HG03175 (cell line): ENCODE results near the gene SF3B1.
"Not testable (repeated sequence)": the region's sequence is repeated elsewhere in the genome, so short reads cannot be mapped to it uniquely, and the experiment has no call there.

Experiments used
- ATAC-seq: cut with Tn5 transposase; IDR thresholded peaks from one replicate; pipeline ENCODE4 v1.9.1; 2021; ENCODE audit warnings: mild to moderate bottlenecking, moderate library complexity; ENCODE audit not compliant: unreplicated experiment

Gene SF3B1

DNA sequence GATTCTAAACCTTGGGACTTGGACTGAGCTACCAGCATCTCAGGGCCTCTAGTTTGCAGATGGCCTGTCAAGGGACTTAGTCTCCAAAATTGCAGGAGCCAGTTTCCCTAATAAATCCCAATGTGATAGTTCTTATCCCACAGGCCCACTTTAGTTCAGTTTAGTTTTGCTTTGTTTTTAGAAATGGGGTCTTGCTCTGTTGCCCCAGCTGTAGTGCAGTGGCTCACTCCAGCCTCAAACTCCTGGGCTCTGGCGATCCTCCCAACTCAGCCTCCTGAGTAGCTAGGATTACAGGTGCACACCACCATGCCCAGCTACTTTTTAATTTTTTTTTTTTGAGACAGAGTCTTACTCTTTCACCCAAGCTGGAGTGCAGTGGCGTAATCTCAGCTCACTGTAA is 2.6 kb upstream of the SF3B1 start:
- no peak for ATAC-seq

DNA sequence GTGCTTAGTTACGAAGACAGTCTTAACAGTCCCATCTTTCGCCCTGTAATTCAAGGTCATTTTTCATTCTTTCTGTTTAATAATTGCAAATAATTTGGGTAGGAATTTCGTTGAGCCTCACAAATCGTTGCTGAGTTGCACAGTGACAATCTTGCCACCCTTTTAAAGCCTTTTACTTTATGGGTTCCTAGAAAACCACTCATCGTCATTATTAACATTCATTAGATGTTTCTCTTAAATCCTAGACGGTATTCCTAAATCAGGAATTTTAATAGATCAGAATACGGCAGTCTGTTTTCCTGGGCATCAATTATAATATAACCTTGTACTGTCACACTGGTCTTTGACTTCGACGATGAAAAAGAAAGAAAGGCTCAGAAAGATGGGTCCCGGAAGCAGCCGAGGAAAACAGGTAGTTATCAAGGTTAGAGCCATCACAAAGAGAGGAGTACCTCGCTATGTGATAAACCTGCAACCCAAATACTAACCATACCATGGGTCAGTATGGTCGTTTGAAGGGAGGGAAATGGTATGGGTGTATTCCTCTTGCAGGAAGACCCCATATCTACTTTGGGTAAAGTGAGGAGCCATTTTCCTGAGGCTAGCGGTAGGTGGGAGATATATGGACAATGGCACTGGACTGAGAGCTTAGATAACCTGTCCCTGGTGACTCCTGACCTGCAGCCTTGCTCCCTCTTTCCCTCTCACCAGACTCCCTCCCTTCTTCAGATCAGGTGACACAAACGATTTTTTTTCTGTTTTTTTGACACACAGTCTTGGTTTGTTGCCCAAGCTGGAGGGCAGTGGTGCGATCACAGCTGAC is 981 bp upstream of the SF3B1 start:
- peak; percentile 1 for ATAC-seq

DNA sequence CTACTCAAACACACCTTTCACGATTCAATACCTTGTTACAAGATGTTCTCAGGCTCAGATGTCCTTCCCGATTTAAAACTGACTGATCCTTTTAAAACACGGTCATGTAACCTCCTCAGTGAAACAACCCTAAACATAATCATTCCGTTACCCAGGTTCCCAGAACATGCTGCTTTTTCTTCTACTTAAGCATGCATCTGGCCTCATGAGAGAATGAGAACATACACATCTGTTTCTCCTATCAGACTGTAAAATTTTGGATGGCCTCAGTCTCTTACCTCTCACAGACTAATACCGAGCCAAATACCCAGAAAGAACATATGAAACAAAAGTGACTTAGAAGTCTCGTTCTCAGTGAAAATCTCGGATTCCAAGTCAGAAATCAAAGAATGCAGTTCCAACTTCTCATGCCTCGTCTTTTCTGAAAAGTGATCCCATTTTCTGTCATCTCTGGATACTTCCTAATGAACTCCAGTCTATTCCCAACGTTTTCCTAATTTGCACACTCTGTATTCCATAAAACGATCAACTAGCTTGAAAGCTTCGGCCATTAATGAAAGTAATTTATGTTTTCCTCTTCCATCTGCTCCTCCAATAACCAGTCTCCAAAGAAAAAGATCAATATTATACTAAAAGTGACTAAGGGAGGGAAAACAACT is 919 bp downstream of the SF3B1 start:
- ATAC-seq: no peak

DNA sequence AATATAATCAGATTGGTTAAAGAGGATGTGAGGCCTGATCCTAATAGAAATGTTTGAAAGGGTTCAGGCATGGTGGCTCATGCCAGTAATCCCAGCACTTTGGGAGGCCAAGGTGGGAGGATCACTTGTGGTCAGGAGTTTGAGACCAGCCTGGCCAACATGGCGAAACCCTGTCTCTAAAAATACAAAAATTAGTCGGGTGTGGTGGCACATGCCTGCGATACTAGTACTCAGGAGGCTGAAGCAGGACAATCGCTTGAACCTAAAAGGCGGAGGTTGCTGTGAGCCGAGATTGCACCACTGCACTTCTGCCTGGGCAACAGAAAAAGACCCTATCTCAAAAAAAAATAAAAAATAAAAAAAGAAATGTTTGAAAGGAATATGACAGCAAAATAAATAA is 2.3 kb downstream of the SF3B1 start:
- not testable (repeated sequence) for ATAC-seq

DNA sequence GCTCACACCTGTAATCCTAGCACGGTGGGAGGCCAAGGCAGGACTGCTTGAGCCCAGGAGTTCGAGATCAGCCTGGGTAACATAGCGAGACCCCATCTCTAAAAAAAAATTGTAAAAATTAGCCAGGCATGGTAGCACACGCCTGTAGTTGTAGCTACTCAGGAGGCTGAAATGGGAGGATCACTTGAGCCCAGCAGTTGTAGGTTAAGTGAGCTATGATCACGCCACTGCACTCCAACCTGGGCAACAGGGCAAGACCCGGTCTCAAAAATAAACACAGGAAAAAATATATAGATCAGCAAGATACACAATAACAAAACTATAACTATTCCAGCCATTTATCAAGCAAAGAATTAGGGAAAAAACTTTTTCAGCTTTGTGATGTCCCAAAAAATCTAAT is 3.0 kb downstream of the SF3B1 start:
- ATAC-seq: no peak

DNA sequence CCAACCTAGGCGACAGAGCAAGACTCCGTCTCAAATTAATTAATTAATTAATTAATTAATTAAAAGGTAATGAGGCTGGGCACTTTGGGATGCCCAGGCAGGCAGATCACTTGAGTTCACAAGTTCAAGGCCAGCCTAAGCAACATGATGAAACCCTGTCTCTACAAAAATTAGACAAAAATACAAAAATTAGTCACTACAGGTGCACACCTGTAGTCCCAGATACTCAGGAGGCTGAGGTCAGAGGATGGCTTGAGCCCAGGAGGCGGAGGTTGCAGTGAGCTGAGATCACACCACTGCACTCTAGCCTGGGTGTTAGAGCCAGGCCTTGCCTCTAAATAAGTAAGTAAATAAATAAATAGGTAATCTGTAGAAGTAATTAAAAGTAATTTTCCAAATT is 6.8 kb downstream of the SF3B1 start:
- no peak for ATAC-seq

DNA sequence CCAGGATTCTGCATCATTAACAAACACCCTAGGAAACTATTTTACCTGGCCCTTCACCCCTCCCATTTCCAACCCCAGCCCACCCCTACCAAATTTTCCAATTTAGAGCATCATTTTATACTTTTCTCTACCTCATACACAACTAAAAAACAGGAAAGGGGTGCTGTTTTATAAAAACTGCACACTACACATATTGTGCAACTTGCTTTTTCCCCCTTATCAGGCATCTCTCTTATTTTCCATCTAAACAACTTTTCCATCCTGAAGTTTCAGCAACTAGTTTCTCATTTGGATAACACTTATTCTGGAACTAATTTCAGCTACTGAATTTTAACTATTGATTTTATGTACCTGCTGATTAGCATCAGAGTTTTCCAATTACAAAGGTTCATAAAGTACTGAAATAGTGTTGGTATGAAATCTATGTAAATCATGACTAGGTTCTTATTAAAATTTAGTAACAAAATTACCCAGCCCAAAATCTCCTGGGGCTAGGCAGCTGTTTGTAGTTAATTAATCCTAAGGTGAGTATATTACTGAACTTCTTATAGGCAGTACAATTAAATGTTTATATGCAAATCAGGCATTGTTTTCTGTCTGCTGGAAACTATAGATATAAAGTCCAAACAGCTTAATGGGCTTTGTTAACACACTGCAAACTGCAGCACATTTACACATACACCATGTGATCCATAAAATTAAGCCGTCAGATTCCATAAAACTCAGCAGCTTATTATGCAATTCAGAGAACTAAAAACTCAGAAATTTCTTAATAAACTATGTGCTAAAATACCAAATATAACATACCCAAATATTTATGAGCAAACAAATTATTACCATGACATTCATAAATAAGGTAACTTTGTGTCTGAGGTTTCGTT is 7.9 kb downstream of the SF3B1 start:
- ATAC-seq: no peak

DNA sequence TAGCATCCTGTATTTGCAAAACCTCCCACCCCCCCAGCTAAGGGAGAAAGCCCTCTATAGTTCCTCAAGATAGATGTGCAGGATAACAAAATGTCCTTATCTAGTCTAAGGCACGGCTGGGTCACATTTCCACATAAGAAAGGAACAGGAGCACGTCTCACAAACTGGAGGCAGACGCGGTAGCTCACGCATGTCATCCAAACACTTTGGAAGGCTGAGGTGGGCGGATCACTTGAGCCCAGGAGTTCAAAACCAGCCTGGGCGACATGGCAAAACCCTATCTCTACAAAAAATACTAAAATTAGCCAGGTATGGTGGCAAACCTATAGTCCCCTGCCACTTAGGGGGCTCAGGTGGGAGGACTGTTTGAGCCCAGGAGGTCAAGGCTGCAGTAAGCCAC is 9.3 kb downstream of the SF3B1 start:
- ATAC-seq: no peak

DNA sequence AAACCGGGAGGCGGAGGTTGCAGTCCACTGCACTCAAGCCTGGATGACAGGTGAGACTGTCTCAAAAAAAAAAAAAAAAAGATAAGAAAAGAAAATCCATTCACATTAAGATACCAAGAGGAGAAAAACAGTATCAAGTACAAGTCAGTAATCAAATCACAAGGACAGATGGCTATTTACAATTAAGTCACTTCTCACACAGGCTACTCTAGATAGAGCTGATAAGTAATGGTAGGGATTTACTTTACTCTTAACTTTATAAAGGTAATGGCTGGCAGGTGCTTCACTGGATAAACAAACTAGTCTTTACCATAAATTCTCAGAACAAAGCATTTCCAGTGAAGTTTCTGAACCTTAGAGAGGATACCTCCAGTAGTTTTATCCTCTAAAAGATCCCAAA is 11.5 kb downstream of the SF3B1 start:
- no peak for ATAC-seq

DNA sequence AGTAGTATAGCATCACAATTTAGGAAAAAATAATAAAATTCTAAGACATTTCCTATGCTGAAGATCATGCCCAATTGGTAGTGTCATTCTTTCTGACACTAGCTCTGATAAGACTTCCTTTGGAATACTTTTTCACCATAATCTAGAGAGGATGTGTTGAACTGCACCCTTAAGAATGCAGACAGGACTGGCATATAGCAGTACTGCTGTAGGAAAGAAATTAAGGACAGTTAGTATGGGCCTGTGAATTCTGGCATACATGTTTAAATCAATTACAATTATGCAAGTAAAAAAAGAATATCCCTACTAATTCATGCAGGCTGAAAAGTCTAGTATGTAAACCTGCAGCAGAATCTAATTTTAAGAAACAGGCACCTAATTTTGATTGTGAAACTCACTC is 15.4 kb downstream of the SF3B1 start:
- no peak for ATAC-seq

DNA sequence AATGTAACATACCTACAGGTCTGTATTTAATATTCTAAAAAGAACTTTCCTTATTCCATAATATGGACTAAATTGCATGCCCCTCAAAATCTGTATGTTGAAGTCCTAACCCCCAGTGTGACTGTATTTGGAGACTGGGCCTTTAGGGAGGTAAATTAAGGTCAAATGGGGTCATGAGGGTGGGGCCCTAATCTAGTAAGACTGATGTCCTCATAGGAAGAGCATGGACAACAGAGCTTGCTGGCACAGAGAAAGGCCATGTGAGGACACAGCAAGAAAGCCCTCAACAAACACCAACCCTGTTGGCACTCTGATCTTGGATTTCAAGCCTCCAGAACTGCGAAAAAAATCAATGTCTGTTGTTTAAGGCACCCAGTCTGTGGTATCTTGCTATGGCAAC is 18.6 kb downstream of the SF3B1 start:
- ATAC-seq: no peak

DNA sequence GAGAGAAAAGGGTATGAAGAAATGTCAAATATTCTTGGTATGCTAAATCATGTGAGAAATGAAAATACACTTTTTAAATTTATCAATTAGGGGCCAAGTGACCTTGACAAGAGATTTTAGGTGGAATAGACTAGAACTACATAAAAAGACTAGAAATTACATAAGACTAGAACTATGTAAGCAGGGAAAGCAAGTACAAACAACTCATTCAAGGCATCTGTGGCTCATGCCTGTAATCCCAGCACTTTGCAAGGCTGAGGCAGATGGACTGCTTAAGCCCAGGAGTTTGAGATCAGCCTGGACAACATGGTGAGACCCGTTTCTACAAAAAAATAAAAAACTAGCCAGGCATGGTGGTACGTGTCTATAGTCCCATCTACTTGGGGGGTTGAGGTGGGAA is 20.3 kb downstream of the SF3B1 start:
- ATAC-seq: no peak

DNA sequence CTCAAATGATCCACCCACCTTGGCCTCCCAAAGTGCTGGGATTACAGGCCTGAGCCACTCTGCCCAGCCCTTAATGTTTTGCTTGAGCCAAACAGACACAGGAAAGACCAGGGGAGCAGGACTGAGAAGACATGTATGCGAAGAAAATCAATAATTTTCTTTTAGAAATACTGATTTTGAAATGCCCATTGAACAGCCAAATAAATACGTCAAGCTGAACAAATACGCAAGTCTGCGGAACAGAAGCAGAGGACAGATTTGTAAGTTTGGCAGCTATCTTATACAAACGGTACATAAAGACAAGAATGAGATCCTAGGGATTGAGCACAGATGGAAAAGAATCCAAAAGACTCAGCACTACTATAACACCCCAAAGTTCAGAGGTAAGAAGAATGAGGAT is 20.8 kb downstream of the SF3B1 start:
- no peak for ATAC-seq

DNA sequence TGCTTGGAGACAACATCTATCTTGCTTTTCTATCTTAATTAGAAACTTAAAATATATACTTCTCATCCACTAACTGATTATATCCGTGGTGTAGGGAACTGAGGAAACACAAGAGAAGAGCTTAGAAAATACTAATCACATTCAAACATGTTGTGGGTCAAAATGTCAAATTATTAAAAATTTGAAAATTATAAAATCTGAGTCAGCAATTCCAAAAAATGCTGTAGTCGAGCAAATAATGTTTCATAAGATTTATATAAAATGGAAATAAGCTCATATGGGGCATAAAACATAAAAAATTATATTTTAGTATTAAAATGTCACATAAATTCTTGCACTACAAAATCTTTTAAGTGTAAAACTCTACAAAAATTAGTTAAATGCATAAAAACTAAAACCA is 29.2 kb downstream of the SF3B1 start:
- ATAC-seq: no peak

DNA sequence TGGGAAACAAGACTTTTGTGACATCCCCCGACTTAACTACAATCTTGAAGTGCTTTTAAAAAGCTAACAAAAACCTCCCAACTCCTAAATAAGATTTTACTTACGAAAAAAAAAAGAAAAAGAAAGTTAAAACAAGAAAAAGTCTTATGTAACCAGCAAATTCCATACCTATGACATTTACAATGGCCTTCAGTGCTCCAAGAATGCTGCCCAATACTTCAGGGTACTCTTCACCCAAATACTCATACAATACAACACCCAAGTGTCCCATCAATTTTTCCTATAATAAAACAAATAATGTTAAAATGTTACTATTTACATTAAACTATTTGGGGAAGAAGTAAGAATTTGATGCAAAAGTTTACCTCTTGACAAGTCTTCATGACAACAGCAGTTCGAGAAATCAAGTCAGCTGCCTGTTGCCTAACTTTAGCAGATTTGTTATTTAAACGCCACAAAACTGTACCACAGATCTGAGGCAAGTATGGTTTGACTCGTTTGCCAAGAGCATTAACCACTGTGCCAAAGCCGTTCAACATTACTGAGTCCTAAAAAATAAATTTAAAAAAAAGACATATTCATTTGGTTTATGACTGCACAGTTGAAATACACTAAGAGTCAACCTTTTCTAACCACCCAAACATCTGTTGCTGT is 34.8 kb downstream of the SF3B1 start:
- no peak for ATAC-seq

DNA sequence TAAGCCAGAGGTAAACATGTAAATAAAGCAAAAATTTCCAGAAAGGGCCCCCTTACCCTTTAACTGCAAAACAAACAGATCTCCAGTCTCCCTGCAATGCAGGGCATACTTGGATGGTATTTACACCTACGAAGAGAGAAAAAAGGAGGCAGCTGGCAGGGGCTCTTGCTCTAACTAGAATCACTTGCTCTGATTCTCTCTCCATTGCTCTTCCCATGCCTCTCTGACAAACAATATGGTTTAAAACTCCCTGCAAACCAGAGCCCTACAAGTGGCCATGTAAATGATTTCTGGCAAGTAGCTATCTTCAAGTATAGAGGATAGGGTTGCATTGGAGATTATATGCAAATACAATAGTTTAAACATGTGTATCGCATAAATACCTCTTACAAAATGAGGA is 35.9 kb downstream of the SF3B1 start:
- no peak for ATAC-seq

DNA sequence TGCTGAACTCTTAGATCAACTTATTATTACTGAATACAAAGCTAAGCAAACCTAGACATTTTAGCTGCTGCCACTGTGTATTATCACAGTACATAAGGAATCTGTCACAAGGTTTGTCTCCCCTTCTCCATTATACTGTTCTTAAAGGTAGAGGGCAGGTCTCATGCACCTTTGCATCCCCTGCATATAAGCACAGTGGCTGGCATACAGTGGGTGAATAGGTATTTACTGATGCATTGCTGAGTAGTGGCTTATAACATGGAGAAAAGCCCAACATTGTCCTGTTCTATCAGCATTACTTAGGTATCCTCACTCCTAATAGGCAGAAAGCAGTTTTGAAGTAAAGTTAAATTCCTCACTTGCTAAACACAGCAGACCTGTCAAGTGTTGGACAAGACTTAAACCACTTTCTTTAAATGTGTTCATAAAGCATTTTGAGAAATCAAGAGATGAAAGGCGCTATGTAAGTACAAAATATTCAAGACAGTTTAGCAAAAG is 43.6 kb downstream of the SF3B1 start:
- no peak for ATAC-seq

DNA sequence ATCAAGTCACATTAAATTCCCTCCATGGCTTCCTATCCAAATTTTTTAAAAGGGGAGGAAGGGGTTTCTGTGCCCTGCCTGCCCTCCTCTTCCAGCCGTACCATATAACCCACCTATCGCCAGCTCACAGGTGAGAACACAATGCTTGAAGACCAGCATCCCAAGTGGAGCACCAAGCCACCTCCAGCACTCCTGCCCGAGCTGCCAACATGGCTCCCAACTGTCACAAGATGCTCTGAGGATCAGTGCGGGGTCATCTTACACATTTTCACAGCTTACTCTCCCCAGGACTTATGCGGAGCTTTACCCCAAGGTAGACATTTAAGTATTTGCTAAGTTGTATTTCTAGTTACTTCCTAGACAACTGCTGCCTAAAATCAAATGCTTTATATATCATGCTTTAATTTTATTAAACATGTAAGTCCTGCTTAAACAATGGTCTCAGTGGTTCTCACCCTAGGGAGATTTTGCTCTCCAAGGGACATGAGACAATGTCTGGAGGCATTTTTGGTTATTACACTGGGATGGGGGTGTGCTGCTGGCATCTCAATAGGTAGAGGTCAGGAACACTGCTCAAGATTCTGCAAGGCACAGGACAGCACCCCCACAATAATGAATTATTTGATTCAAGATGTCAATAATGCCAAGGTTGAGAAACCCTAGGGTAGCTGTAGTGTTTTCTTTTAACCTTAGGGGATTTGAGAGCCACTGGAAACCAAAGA is 45.8 kb downstream of the SF3B1 start:
- no peak for ATAC-seq

DNA sequence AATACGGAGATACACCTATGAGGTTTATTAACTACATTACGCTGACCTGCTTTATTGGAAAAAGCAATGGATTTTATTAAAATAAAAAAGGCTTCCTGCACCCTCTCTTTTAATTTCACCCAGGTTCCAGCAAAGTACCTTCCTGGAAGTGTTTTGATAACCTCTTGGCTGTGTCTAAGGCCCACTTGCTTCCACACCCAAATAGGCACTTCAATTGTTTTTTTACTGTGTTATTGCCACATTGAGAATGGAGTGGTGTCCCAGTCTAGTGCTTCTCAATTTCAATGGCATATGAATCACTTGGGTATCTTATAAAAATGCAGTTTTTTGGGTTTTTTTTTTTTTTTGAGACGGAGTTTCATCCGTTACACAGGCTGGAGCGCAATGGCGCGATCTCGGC is 47.6 kb downstream of the SF3B1 start:
- ATAC-seq: no peak

DNA sequence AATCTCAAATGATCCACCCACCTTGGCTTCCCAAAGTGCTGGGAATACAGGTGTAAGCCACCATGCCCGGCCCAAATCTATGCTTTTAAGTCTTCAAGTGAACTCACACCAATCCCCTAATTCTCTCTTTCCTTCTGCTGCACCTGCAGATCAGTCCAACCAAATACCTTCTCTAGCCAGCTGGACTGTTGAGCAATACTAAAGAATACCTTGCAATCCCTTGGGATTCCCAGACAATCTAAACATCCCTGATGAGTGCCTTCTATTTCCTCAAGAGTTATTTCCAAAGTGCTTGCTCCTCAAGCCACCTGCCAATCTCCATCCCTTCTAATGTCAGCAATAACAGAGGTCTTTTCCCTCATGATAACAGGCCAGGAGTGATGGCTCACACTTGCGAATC is 48.6 kb downstream of the SF3B1 start:
- ATAC-seq: no peak
